M059J (cell line): ENCODE data around the gene DTX1. TPM values are rescaled to one million over a fixed set of nuclear protein-coding genes. Genes with fewer than 3 reads are reported as not detected.
A peak's percentile ranks its signal among the peaks of the same experiment; 100 is the strongest.

ENCODE experiments used
- DNase-seq: peaks from one replicate; pipeline ENCODE4 v3.0.0-alpha.2; 2012; ENCODE audit warnings: low read depth
- total RNA-seq: library from RNA; depleted of rRNA; stranded (reverse); fragments of >200 nt; shearing (Covaris generic); gene quantifications from 2 replicates; pipeline ENCODE4 v1.2.3, GENCODE V29; 2014

Gene DTX1
- total RNA-seq, 1 experiment from 2014 or later, result not detected

- no peak for DNase-seq
These were observed 743 bp upstream of the DTX1 start for GRCh38 chr12:113055594-113056380.

- DNase-seq, result no peak
These were observed 224 bp upstream of the DTX1 start for GRCh38 chr12:113056381-113056630.

- DNase-seq, result no peak
These were observed 1.3 kb downstream of the DTX1 start for GRCh38 chr12:113057565-113058485.

GRCh38 chr12:113058553-113058952 lies 2.0 kb downstream of the DTX1 start:
- DNase-seq, result no peak

GRCh38 chr12:113059071-113059595 lies 2.6 kb downstream of the DTX1 start:
- DNase-seq, result no peak

GRCh38 chr12:113060336-113060960 lies 3.9 kb downstream of the DTX1 start:
- DNase-seq, result no peak

- no peak for DNase-seq
These were observed 4.6 kb downstream of the DTX1 start for GRCh38 chr12:113061061-113061694.

GRCh38 chr12:113062502-113063395 lies 6.2 kb downstream of the DTX1 start:
- no peak for DNase-seq

- DNase-seq, result no peak
These were observed 7.1 kb downstream of the DTX1 start for GRCh38 chr12:113063396-113064350.

GRCh38 chr12:113064395-113065125 lies 8.0 kb downstream of the DTX1 start:
- DNase-seq, result no peak

GRCh38 chr12:113065126-113066007 lies 8.8 kb downstream of the DTX1 start:
- no peak for DNase-seq

GRCh38 chr12:113066813-113067400 lies 10.4 kb downstream of the DTX1 start:
- no peak for DNase-seq

- no peak for DNase-seq
These were observed 11.7 kb downstream of the DTX1 start for GRCh38 chr12:113067987-113068935.

GRCh38 chr12:113069149-113069548 lies 12.6 kb downstream of the DTX1 start:
- DNase-seq, result no peak

GRCh38 chr12:113069751-113070116 lies 13.2 kb downstream of the DTX1 start:
- DNase-seq, result no peak

- peak; percentile 27 for DNase-seq
These were observed 13.8 kb downstream of the DTX1 start for GRCh38 chr12:113070117-113070906.
